Measurements from ENCODE around the gene NOA1. TPM values are rescaled to one million over a fixed set of nuclear protein-coding genes. Genes with fewer than 3 reads are reported as not detected.
"Not testable (repeated sequence)": the region's sequence is repeated elsewhere in the genome, so short reads cannot be mapped to it uniquely, and the experiment has no call there.

The NOA1 gene
- total RNA-seq, 1 donor from 2014 or later = 20.4 TPM

DNA sequence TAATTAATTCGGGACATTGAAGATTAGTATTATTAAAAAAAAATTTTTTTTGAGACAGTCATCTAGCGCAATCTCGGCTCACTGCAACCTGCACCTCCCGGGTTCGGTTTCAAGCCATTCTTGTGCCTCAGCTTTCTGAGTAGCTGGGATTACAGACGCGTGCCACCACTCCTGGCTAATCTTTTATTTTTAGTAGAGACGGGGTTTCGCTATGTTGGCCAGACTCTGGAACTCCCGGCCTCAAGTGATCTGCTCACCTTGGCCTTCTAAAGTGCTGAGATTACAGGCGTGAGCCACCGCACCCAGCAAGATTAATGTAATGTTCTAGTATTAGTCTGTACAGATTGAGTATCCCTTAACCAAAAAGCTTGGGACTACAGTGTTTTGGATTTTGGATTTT is 37.0 kb downstream of the NOA1 start:
- H3K4me3 Mint-ChIP-seq = no peak overlapping the region
- Histone ChIP-seq H3F3A (ENCODE audit: low read depth) (no peaks in the 10 kb centered on the region), H3K4me1 (no peaks in the 10 kb centered on the region), H3K79me2 (ENCODE audit: low read depth) (no peaks in the 10 kb centered on the region), H3K9ac (no peak overlapping the region), H3K9me3 (ENCODE audit: low read depth) (no peaks in the 10 kb centered on the region), H2AFZ (replicated peaks) (no peak overlapping the region), H3K27me3 (no peaks in the 10 kb centered on the region), H3K27ac (no peak overlapping the region), H3K36me3 (no peaks in the 10 kb centered on the region), H3K4me3 (no peak overlapping the region), H4K20me1 (ENCODE audit: low read depth) (no peaks in the 10 kb centered on the region), H3K4me2 (no peak overlapping the region)
- H3K27ac Mint-ChIP-seq = no peak overlapping the region
- DNase-seq (ENCODE audit: low spot score) = no peak
- no peaks in the 10 kb centered on the region for H3K4me1 Mint-ChIP-seq
- no peaks in the 10 kb centered on the region for H3K9me3 Mint-ChIP-seq
- no peak for TF ChIP-seq EZH2phosphoT487 (IDR thresholded peaks at IDR 0.05)
- H3K27me3 Mint-ChIP-seq (ENCODE audit: insufficient read depth, low read depth) = peaks cover 4% of the 10 kb centered on the region
- peaks cover 18% of the 10 kb centered on the region for H3K36me3 Mint-ChIP-seq

DNA sequence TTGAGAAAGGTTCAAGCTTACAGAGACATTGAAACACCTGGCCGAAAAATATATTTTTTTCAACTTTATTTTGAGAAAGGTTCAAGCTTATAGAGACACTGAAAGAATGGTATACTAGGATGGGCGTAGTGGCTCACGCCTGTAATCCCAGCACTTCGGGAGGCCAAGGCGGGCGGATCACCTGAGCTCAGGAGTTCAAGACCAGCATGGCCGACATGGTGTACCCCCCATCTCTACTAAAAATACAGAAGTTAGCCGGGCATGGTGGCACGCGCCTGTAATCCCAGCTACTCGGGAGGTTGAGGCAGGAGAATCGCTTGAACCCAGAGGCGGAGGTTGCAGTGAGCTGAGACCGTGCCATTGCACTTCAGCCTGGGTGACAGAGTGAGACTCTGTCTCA is 37.6 kb downstream of the NOA1 start:
- H3K27me3 ChIP-seq; H3K36me3 ChIP-seq; H3K4me3 Mint-ChIP-seq; H4K20me1 ChIP-seq (ENCODE audit: low read depth); H3K79me2 ChIP-seq (ENCODE audit: low read depth); H2AFZ ChIP-seq (replicated peaks); H3K27ac ChIP-seq; H3K4me2 ChIP-seq; H3K4me1 ChIP-seq; H3K9ac ChIP-seq; H3K9me3 ChIP-seq (ENCODE audit: low read depth); H3F3A ChIP-seq (ENCODE audit: low read depth); H3K27me3 Mint-ChIP-seq (ENCODE audit: insufficient read depth, low read depth); H3K4me3 ChIP-seq; H3K4me1 Mint-ChIP-seq; DNase-seq (ENCODE audit: low spot score); H3K9me3 Mint-ChIP-seq; H3K27ac Mint-ChIP-seq: not testable (repeated sequence)
- H3K36me3 Mint-ChIP-seq = peaks cover 19% of the 10 kb centered on the region

DNA sequence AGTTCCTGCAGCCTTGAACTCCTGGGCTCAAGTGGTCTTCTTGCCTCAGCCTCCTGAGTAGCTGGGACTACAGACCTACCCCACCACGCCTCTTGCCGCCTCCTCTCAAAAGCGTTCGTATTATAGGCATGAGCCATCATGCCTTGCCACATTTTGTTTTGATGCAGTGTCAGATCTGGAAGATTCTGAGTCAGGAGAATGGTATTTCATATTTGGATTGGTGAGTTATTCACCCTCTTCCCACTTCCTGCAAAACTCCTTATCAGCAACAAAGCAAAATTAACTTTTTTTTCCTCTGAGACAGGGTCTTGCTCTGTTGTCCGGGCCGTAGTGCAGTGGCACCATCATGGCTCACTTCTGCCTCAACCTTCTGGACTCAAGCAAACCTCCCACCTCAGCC is 40.1 kb downstream of the NOA1 start:
- H3K27ac ChIP-seq = no peak overlapping the region

DNA sequence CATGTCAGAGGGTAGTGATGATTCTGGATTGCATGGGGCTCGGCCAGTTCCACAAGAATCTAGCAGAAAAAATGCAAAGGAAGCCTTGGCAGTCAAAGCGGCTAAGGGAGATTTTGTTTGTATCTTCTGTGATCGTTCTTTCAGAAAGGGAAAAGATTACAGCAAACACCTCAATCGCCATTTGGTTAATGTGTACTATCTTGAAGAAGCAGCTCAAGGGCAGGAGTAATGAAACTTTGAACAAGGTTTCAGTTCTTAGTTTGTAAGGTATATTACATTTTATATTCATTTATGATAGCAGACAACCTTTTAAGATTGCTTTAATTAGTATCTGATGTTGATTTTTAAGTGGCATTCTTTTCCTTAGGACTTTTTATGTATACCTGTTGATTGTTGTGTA is 45.5 kb downstream of the NOA1 start:
- H3K27me3 ChIP-seq = no peaks in the 10 kb centered on the region
- TF ChIP-seq EZH2 (IDR thresholded peaks at IDR 0.05) (no peak), EZH2phosphoT487 (IDR thresholded peaks at IDR 0.05) (no peak)
- TF ChIP-seq, protein P1, sequence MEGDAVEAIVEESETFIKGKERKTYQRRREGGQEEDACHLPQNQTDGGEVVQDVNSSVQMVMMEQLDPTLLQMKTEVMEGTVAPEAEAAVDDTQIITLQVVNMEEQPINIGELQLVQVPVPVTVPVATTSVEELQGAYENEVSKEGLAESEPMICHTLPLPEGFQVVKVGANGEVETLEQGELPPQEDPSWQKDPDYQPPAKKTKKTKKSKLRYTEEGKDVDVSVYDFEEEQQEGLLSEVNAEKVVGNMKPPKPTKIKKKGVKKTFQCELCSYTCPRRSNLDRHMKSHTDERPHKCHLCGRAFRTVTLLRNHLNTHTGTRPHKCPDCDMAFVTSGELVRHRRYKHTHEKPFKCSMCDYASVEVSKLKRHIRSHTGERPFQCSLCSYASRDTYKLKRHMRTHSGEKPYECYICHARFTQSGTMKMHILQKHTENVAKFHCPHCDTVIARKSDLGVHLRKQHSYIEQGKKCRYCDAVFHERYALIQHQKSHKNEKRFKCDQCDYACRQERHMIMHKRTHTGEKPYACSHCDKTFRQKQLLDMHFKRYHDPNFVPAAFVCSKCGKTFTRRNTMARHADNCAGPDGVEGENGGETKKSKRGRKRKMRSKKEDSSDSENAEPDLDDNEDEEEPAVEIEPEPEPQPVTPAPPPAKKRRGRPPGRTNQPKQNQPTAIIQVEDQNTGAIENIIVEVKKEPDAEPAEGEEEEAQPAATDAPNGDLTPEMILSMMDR (IDR thresholded peaks at IDR 0.05) = no peak
- no peak overlapping the region for H3K4me3 Mint-ChIP-seq
- peaks cover 15% of the 10 kb centered on the region for H3K36me3 ChIP-seq
- peaks cover 35% of the 10 kb centered on the region for H3K79me2 ChIP-seq (ENCODE audit: low read depth)
- H3F3A ChIP-seq (ENCODE audit: low read depth) = no peaks in the 10 kb centered on the region
- H3K27me3 Mint-ChIP-seq (ENCODE audit: insufficient read depth, low read depth) = no peaks in the 10 kb centered on the region
- no peaks in the 10 kb centered on the region for H3K4me1 Mint-ChIP-seq
- H2AFZ ChIP-seq (replicated peaks) = no peak overlapping the region
- no peaks in the 10 kb centered on the region for H3K4me1 ChIP-seq
- H3K27ac ChIP-seq = no peak overlapping the region
- no peaks in the 10 kb centered on the region for H3K9me3 Mint-ChIP-seq
- no peak overlapping the region for H3K9ac ChIP-seq
- no peaks in the 10 kb centered on the region for H3K9me3 ChIP-seq (ENCODE audit: low read depth)
- H3K4me2 ChIP-seq = no peak overlapping the region
- H3K36me3 Mint-ChIP-seq = peaks cover 30% of the 10 kb centered on the region
- DNase-seq (ENCODE audit: low spot score) = no peak
- H3K27ac Mint-ChIP-seq = no peak overlapping the region
- peaks cover 29% of the 10 kb centered on the region for H4K20me1 ChIP-seq (ENCODE audit: low read depth)
- no peak overlapping the region for H3K4me3 ChIP-seq

More for the DNA sequence above, 40.1 kb downstream of the NOA1 start:
- Mint-ChIP-seq H3K36me3 (peaks cover 22% of the 10 kb centered on the region), H3K27ac (no peak overlapping the region), H3K9me3 (no peaks in the 10 kb centered on the region), H3K4me3 (no peak overlapping the region), H3K27me3 (ENCODE audit: insufficient read depth, low read depth) (peaks cover 2% of the 10 kb centered on the region), H3K4me1 (no peaks in the 10 kb centered on the region)
- Histone ChIP-seq H4K20me1 (ENCODE audit: low read depth) (peaks cover 27% of the 10 kb centered on the region), H3F3A (ENCODE audit: low read depth) (no peaks in the 10 kb centered on the region), H3K9me3 (ENCODE audit: low read depth) (no peaks in the 10 kb centered on the region), H3K36me3 (peaks cover 3% of the 10 kb centered on the region), H3K4me2 (no peak overlapping the region), H3K27me3 (no peaks in the 10 kb centered on the region), H3K79me2 (ENCODE audit: low read depth) (peaks cover 23% of the 10 kb centered on the region), H2AFZ (replicated peaks) (no peak overlapping the region), H3K4me3 (no peak overlapping the region), H3K4me1 (no peaks in the 10 kb centered on the region), H3K9ac (no peak overlapping the region)
- no peak for DNase-seq (ENCODE audit: low spot score)
- no peak for TF ChIP-seq EZH2 (IDR thresholded peaks at IDR 0.05)
- no peak for TF ChIP-seq EZH2phosphoT487 (IDR thresholded peaks at IDR 0.05)
- TF ChIP-seq, protein P1 (IDR thresholded peaks at IDR 0.05) = no peak
